Activated naive CD4-positive, alpha-beta T cell treated with anti-CD3 and anti-CD28 coated beads for 36 hours (primary cell): Measurements from ENCODE around the gene P2RX1. TPM values are rescaled to one million over a fixed set of nuclear protein-coding genes. Genes with fewer than 3 reads are reported as not detected.
A peak's percentile ranks its signal among the peaks of the same experiment; 100 is the strongest.

ENCODE experiments used
- CTCF ChIA-PET: fragments of 350-600 bp; sonication (Branson Sonifier 250); formaldehyde crosslinking; loops from one replicate; lab custom pipeline; 2021; ENCODE audit warnings: antibody characterized with exemption; lab: Charles Lee
- DNase-seq: peaks from one replicate; pipeline ENCODE4 v3.0.0-alpha.2; 2020
- H3K27ac Mint-ChIP-seq: one replicate; pipeline ENCODE4 v1.8.0; 2021; ENCODE audit warnings: mild to moderate bottlenecking, mixed read lengths
- H3K27me3 Mint-ChIP-seq: one replicate; pipeline ENCODE4 v1.8.0; 2021; ENCODE audit warnings: low read depth, mixed read lengths
- H3K36me3 Mint-ChIP-seq: one replicate; pipeline ENCODE4 v1.8.0; 2021; ENCODE audit warnings: low read depth, mixed read lengths
- H3K4me1 Mint-ChIP-seq: one replicate; pipeline ENCODE4 v1.8.0; 2021; ENCODE audit warnings: low read depth, mixed read lengths
- H3K4me3 Mint-ChIP-seq: one replicate; pipeline ENCODE4 v1.8.0; 2021; ENCODE audit warnings: mild to moderate bottlenecking, moderate library complexity, mixed read lengths
- H3K9me3 Mint-ChIP-seq: one replicate; pipeline ENCODE4 v1.8.0; 2021; ENCODE audit warnings: mixed read lengths
- intact Hi-C: fragments of 100-400 bp; cut with micrococcal nuclease; formaldehyde crosslinking; loops from one replicate; pipeline ENCODE4 v1.15.1; 2023
- total RNA-seq, 2 experiments: library from RNA; stranded (reverse); gene quantifications; one replicate each; pipeline ENCODE4 v1.2.3, GENCODE V29; 2021

The P2RX1 gene
- total RNA-seq, 2 experiments from 2014 or later = 0.10 to 0.17 TPM

DNA sequence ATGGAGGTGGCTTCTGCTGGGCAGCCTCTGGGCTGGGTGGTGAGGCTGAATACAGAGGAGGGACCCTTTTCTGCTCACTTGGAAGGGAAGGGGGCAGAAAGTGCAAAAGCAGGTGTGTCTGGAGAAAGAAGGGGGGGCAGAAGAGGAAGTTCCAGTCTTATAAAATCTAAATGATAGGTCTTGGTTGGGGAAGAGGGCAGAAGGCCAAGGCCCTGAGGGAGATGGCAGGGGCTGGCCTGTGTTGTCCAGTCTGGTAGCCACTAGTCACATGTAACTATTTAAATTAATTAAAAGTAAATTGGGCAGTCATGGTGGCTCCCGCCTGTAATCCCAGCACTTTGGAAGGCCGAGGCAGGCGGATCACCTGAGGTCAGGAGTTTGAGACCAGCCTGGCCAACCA is 20.9 kb downstream of the P2RX1 start:
- H3K4me1 Mint-ChIP-seq = peaks cover 24% of the 10 kb centered on the region
- CTCF ChIA-PET = interaction anchor here (0.6 kb wide), 1 partner anchor 160 kb away, joined by 3 read pairs; no protein-coding TSS in a partner anchor
- DNase-seq = no peak
- no peaks in the 10 kb centered on the region for H3K36me3 Mint-ChIP-seq
- intact Hi-C loops = no loop called here
- H3K4me3 Mint-ChIP-seq = no peak overlapping the region
- H3K27ac Mint-ChIP-seq = no peak overlapping the region
- no peaks in the 10 kb centered on the region for H3K9me3 Mint-ChIP-seq
- H3K27me3 Mint-ChIP-seq = no peaks in the 10 kb centered on the region

DNA sequence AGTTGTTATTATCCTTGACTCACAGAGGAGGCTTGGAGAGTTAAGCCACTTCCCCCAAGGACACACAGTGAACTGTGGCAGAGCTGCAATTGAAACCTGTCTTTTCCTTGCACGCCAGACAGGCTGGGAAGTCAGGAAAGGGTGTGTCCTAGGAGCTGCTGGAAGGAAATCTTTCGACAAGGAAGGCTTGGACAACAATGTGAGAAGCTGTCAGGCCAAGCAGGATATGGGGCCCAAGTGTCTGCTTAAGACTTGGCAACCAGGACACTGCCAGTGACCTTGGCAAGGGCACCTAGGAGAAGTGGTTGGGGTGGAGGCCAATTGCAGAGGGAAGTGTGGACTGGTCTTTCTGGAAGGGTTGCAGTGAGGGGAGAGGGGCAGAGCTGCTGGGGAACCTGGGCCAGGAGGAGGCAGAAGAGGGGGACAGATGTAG is 21.3 kb downstream of the P2RX1 start:
- H3K27me3 Mint-ChIP-seq = no peaks in the 10 kb centered on the region
- H3K4me1 Mint-ChIP-seq = peaks cover 28% of the 10 kb centered on the region
- no peak for DNase-seq
- no peaks in the 10 kb centered on the region for H3K36me3 Mint-ChIP-seq
- intact Hi-C loops = no loop called here
- H3K4me3 Mint-ChIP-seq = no peak overlapping the region
- no peak overlapping the region for H3K27ac Mint-ChIP-seq
- H3K9me3 Mint-ChIP-seq = no peaks in the 10 kb centered on the region
- CTCF ChIA-PET = interaction anchor here (1.0 to 2.3 kb wide), 4 partner anchors 16 to 49 kb away, joined by 4 to 7 read pairs (median 6); partner anchors contain the start of gene NCBP3

DNA sequence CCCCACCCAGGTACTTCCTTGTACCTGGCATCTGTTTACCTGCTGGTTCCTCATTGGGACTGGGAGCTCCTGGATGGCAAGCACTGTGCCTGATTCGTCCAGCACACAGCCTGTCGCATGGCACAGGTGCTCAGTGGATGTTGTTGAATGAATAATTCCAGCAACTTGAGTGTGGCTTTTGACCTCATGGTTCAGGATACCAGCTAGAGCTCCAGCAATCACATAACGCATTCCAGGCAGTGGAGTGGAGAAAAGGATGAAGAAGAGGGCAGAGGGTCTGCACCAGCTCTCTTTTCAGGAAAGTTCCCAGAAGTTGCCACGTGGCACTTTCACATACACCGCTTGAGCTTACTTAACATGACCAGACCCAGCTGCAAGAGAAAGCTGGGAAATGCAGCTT is 22.1 kb downstream of the P2RX1 start:
- H3K27me3 Mint-ChIP-seq = no peaks in the 10 kb centered on the region
- H3K36me3 Mint-ChIP-seq = no peaks in the 10 kb centered on the region
- H3K4me3 Mint-ChIP-seq = peak overlapping the region; percentile 78
- H3K27ac Mint-ChIP-seq = no peak overlapping the region
- DNase-seq = no peak
- CTCF ChIA-PET = interaction anchor here (0.8 to 2.3 kb wide), 5 partner anchors 17 to 50 kb away, joined by 3 to 7 read pairs (median 5); partner anchors contain the start of gene NCBP3
- H3K4me1 Mint-ChIP-seq = peaks cover 28% of the 10 kb centered on the region
- no peaks in the 10 kb centered on the region for H3K9me3 Mint-ChIP-seq
- intact Hi-C loops = no loop called here

DNA sequence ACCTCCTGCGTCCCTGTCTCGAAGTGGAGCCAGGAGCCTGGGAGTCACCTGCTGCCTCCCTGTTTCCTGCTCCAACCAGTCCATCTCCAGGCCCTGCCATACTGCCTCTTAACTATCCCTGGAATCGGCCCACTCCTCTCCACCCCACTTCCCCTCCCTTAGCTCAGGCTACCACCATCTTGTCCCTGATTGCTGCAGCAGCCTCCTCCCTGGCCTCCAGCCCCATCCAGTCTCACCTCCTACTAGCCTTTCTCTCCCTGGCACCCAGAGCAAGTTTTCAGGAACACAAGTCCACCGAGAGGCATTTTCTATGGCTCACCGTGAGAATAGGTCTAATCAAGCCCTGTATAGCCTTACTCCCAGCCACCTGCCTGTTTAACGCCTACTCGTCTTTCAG is 22.5 kb downstream of the P2RX1 start:
- Mint-ChIP-seq H3K27ac (peak overlapping the region; percentile 65), H3K4me1 (peaks cover 28% of the 10 kb centered on the region), H3K36me3 (no peaks in the 10 kb centered on the region), H3K27me3 (no peaks in the 10 kb centered on the region), H3K9me3 (no peaks in the 10 kb centered on the region), H3K4me3 (peak overlapping the region; percentile 78)
- CTCF ChIA-PET = interaction anchor here (0.8 to 2.3 kb wide), 5 partner anchors 17 to 49 kb away, joined by 3 to 7 read pairs (median 5); partner anchors contain the start of gene NCBP3
- intact Hi-C loops = loop anchor here (1.0 kb wide), 3 partner anchors 18 to 257 kb away; partner anchors contain the start of genes CTNS, NCBP3 and SHPK
- DNase-seq = no peak

DNA sequence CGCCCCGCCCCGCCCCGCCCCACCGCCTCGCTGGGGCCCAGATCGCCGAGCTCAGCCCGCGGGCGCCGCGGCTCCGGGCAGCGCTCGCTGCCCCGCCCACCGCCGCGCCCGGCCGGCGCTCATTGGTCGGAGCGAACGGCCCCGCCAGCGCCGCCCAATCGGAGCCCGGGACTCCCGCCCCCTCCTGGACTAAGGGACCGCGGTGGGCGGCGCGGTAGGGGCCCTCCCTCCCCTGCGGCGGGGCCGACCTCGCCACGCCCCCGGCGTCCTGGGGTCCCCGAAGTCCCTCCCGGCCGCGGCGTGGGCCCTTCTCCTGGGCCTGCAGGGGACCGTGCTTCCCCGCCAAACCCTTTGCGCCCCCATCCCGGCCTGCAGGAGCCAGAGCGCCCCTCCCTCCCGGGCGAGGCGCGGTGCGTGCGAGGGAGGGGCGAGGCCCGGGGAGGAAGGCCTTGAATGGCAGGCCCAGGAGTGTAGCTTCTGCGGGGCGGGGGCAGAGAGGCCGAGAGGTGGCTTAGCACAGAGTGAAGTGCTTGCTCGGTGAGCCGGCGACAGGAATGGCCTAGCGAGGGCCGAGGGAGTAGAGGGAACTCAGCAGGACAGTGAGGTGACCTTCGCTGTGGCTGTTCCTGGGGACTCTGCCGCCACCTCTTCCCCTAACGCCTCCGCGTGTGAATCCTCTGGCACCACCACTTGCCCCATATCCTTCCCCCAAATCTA is 23.1 kb downstream of the P2RX1 start, which contains the start of gene CAMKK1:
Gene CAMKK1, minus strand, starts transcription at position 51 of the 717 bp plus-strand sequence. CDS start 7,366 bp downstream, outside the sequence.
- peak within 1 kb of the TSS; percentile 65 for H3K27ac Mint-ChIP-seq
- CTCF ChIA-PET = interaction anchor here (2.3 kb wide), 1 partner anchor 21 kb away, joined by 7 read pairs; no protein-coding TSS in a partner anchor
- intact Hi-C loops = loop anchor here (1.0 kb wide), 3 partner anchors 18 to 257 kb away; partner anchors contain the start of genes CTNS, NCBP3 and SHPK
- peaks cover 31% of the 10 kb centered on the region for H3K4me1 Mint-ChIP-seq
- H3K4me3 Mint-ChIP-seq = peak within 1 kb of the TSS; percentile 78
- peak; percentile 88 for DNase-seq
- no peaks in the 10 kb centered on the region for H3K36me3 Mint-ChIP-seq
- no peaks in the 10 kb centered on the region for H3K9me3 Mint-ChIP-seq
- no peaks in the 10 kb centered on the region for H3K27me3 Mint-ChIP-seq

DNA sequence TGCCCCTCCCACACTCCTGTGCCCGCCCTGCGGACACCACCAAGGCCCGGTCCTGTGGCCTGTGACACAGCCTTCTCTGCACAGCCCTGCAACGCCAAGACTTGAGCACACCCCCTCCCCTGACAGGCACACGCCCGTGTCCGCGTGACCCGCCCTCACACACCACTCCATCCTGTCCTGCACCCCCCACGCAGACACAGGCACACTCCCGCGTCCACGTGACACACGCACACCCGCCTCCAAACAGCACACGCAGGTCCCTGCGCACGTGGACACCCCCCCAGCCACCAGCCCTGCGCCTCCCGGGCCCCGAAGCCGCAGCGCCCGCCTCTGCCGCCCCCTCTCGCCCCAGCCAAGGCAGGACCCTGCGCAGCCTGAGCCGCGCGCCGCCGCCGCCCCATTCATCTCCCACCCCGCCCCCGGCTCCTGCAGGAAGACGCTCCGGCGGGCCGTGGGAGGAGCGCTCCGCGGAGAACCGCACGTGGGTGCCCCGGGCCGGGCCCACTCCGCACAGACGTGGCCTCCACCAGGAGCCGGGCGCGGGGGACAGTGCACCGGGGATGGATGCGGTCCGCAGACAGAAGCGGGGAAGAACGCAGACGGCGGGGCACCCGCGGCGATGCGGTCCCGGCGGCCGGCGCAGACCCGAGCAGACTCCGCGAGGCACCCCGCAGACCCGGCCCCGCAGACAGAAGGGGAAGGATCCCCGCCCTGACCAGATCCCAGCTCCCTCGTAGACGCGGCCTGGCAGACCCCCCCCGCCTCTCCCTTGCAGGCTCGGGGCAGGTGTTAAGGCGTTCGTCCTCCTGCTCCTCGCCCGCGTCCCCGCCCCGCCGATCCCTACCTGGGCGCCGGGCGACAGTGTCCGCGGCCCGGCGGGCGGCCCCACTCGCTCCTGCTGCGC is 23.9 kb downstream of the P2RX1 start:
- no peaks in the 10 kb centered on the region for H3K27me3 Mint-ChIP-seq
- CTCF ChIA-PET = interaction anchor here (1.0 to 2.3 kb wide), 2 partner anchors 22 to 65 kb away, joined by 4 to 7 read pairs; no protein-coding TSS in a partner anchor
- peak; percentile 63 for DNase-seq
- no peaks in the 10 kb centered on the region for H3K36me3 Mint-ChIP-seq
- peaks cover 38% of the 10 kb centered on the region for H3K4me1 Mint-ChIP-seq
- intact Hi-C loops = no loop called here
- no peak overlapping the region for H3K27ac Mint-ChIP-seq
- peak overlapping the region; percentile 70 for H3K4me3 Mint-ChIP-seq
- H3K9me3 Mint-ChIP-seq = no peaks in the 10 kb centered on the region

DNA sequence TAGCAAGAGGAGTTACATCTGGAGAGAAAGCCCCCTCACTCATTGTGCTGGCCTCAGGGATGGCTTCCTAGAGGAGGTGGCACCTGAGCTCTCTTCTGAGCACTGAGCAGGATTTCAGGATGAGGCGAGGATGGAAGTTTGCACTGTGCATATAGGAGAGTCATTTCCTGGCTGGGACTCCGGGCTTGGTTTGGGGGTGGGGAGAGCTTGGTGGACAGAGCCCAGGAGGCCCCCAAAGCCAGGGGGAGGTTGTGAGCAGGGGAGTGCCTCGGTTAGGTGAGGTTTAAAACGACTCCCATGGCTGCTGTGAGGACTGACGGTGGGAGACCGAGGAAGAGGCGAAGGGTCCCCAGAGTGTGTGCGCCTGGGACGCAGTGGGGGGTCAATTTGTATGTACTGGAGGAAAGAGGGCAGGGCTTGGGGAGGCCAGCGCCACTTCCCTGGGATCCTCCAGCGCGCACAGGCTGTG is 24.6 kb downstream of the P2RX1 start:
- intact Hi-C loops = no loop called here

DNA sequence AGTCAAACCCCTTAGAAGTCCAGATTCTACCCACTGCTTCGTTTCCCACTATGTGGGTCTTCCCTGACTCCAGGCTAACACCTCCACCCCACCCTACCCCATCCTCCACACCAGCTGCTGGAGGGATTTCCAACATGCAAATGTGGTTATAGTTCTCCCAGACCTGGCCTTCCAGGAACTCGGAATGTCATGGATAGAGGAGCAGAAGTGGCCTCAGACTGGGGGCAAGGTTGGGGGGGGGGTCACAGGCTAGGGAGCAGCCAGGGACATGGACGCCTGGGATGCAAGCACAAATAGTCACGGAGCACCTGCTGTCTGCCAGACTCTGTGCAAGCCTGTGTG is 25.4 kb downstream of the P2RX1 start:
- Mint-ChIP-seq H3K36me3 (no peaks in the 10 kb centered on the region), H3K4me3 (peak overlapping the region; percentile 70), H3K9me3 (no peaks in the 10 kb centered on the region), H3K27me3 (no peaks in the 10 kb centered on the region), H3K27ac (no peak overlapping the region), H3K4me1 (peaks cover 51% of the 10 kb centered on the region)
- intact Hi-C loops = no loop called here
- no peak for DNase-seq
- CTCF ChIA-PET = interaction anchor here (0.6 to 1.4 kb wide), 4 partner anchors 23 to 508 kb away, joined by 3 to 7 read pairs (median 4); no protein-coding TSS in a partner anchor

More for the DNA sequence above, 24.6 kb downstream of the P2RX1 start:
- CTCF ChIA-PET = interaction anchor here (1.0 kb wide), 1 partner anchor 64 kb away, joined by 4 read pairs; no protein-coding TSS in a partner anchor
- no peak overlapping the region for H3K27ac Mint-ChIP-seq
- peaks cover 45% of the 10 kb centered on the region for H3K4me1 Mint-ChIP-seq
- no peak for DNase-seq
- peak overlapping the region; percentile 70 for H3K4me3 Mint-ChIP-seq
- no peaks in the 10 kb centered on the region for H3K36me3 Mint-ChIP-seq
- H3K27me3 Mint-ChIP-seq = no peaks in the 10 kb centered on the region
- no peaks in the 10 kb centered on the region for H3K9me3 Mint-ChIP-seq

DNA sequence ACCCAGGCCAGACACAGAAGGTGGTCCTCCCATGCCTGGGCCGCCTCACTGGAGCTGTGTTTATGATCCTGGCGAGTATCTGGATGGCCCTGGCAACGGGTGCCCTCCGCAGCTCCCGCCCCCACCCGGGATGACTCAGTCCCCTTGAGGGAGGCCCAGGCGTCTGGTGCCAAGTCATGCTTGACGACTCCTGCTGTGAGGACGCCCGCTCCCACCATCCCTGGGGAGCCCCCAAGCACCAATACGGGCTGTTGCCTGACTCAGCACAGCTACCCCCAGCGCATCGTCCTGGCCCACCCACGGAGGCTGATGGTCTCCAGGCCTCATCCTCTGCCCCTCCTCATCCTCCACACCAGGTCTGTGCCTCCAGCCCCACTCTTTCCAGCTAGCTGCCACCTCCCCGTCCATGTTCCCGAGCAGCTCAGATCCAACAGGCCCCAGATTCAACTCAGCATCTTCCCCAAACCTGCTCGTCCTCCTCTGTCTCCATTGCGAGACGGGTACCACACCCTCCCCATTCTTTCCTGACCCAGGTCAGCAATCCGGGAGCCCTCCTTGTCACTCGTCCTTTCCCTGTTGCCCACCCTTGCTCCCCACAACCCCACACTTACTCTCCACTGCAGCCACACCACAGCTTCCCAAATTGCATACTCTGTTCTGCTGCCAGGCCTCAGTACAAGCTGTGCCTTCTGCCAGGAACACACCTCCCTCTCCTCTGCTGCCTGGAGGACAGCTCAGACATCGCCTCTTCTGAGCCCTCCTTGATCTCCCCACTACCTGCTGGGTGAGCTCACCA is 26.0 kb downstream of the P2RX1 start:
- CTCF ChIA-PET = interaction anchor here (0.6 to 1.4 kb wide), 7 partner anchors 23 to 509 kb away, joined by 3 to 7 read pairs (median 3); no protein-coding TSS in a partner anchor
- Mint-ChIP-seq H3K27me3 (no peaks in the 10 kb centered on the region), H3K36me3 (no peaks in the 10 kb centered on the region), H3K9me3 (no peaks in the 10 kb centered on the region), H3K4me1 (peaks cover 51% of the 10 kb centered on the region), H3K4me3 (no peak overlapping the region), H3K27ac (no peak overlapping the region)
- no peak for DNase-seq
- intact Hi-C loops = no loop called here

DNA sequence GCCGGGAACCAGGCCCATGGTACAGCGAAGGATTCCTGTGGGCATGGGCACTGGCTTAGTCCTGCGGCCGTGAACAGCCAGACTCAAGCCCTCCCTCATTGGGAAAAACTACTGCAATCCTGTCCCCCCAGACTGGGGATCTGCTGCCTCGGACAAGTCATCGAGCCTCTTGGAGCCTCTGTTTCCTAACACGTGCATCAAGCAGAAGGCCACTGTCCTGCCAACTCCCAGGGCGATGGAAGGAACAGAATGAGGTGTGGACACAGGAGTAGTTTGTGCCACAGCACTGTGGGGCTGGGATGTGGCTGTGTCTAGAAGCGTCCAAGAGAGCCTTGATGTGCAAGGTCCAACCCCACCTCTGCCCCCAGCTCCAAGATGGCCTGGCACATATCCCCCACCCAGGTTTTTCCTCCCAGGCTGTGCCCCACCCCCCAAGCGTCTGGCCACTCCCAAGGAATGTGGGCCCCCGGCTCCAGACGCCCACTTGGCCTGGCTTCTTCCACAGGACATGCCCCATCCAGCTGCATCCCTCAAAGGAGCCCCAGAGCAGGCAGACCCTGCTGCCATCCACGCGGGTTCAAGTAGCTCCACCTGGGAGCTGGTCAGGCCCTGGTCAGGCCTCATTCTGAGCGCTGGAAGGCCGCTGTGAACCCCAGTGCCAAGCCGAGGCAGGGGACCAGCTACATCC is 26.8 kb downstream of the P2RX1 start:
- no peak overlapping the region for H3K4me3 Mint-ChIP-seq
- intact Hi-C loops = no loop called here
- H3K36me3 Mint-ChIP-seq = no peaks in the 10 kb centered on the region
- CTCF ChIA-PET = interaction anchor here (0.6 to 1.4 kb wide), 5 partner anchors 24 to 148 kb away, joined by 3 to 7 read pairs (median 3); no protein-coding TSS in a partner anchor
- H3K27me3 Mint-ChIP-seq = no peaks in the 10 kb centered on the region
- H3K9me3 Mint-ChIP-seq = no peaks in the 10 kb centered on the region
- H3K27ac Mint-ChIP-seq = no peak overlapping the region
- peaks cover 51% of the 10 kb centered on the region for H3K4me1 Mint-ChIP-seq
- no peak for DNase-seq
